ENCODE measurements around the gene REEP5.
A peak's percentile ranks its signal among the peaks of the same experiment; 100 is the strongest.

REEP5 gene

GRCh38 chr5:112849912-112850311 lies 72.1 kb downstream of the REEP5 start:
- no peak overlapping the region for H3K4me3 ChIP-seq (ENCODE audit: low read length)
- H3K9me3 ChIP-seq (ENCODE audit: control insufficient read depth, insufficient read depth, low read length) = no peaks in the 10 kb centered on the region
- no peaks in the 10 kb centered on the region for H3K27me3 ChIP-seq (ENCODE audit: control insufficient read depth, low read length)
- peaks cover 10% of the 10 kb centered on the region for H3F3A ChIP-seq (ENCODE audit: control insufficient read depth, insufficient read depth)
- peaks cover 10% of the 10 kb centered on the region for H3K4me1 ChIP-seq (ENCODE audit: control insufficient read depth, low read length)
- H3K4me2 ChIP-seq (ENCODE audit: low read length) = no peak overlapping the region
- no peaks in the 10 kb centered on the region for H4K20me1 ChIP-seq (ENCODE audit: control insufficient read depth, insufficient read depth, low read depth, low read length)
- H3K9me2 ChIP-seq (replicated peaks; ENCODE audit: control insufficient read depth, low read length) = no peaks in the 10 kb centered on the region
- no peaks in the 10 kb centered on the region for H3K36me3 ChIP-seq (ENCODE audit: control insufficient read depth, low read length)
- TF ChIP-seq, protein P1, sequence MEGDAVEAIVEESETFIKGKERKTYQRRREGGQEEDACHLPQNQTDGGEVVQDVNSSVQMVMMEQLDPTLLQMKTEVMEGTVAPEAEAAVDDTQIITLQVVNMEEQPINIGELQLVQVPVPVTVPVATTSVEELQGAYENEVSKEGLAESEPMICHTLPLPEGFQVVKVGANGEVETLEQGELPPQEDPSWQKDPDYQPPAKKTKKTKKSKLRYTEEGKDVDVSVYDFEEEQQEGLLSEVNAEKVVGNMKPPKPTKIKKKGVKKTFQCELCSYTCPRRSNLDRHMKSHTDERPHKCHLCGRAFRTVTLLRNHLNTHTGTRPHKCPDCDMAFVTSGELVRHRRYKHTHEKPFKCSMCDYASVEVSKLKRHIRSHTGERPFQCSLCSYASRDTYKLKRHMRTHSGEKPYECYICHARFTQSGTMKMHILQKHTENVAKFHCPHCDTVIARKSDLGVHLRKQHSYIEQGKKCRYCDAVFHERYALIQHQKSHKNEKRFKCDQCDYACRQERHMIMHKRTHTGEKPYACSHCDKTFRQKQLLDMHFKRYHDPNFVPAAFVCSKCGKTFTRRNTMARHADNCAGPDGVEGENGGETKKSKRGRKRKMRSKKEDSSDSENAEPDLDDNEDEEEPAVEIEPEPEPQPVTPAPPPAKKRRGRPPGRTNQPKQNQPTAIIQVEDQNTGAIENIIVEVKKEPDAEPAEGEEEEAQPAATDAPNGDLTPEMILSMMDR (IDR thresholded peaks at IDR 0.05; ENCODE audit: low read depth, low read length, poor library complexity, severe bottlenecking) = no peak
- TF ChIP-seq EZH2phosphoT487 (IDR thresholded peaks at IDR 0.05; ENCODE audit: borderline replicate concordance, low read length) = no peak
- H3K79me2 ChIP-seq (ENCODE audit: control insufficient read depth, low read length) = no peaks in the 10 kb centered on the region
- no peak overlapping the region for H3K27ac ChIP-seq (ENCODE audit: low read depth, low read length)

- H4K20me1 ChIP-seq (ENCODE audit: control insufficient read depth, insufficient read depth, low read depth, low read length) = no peaks in the 10 kb centered on the region
- peaks cover 10% of the 10 kb centered on the region for H3F3A ChIP-seq (ENCODE audit: control insufficient read depth, insufficient read depth)
- H3K27me3 ChIP-seq (ENCODE audit: control insufficient read depth, low read length) = no peaks in the 10 kb centered on the region
- H3K79me2 ChIP-seq (ENCODE audit: control insufficient read depth, low read length) = no peaks in the 10 kb centered on the region
- H3K9me3 ChIP-seq (ENCODE audit: control insufficient read depth, insufficient read depth, low read length) = no peaks in the 10 kb centered on the region
- no peak overlapping the region for H3K4me3 ChIP-seq (ENCODE audit: low read length)
- peaks cover 10% of the 10 kb centered on the region for H3K4me1 ChIP-seq (ENCODE audit: control insufficient read depth, low read length)
- H3K4me2 ChIP-seq (ENCODE audit: low read length) = peak overlapping the region; percentile 35
- TF ChIP-seq, protein P1 (IDR thresholded peaks at IDR 0.05; ENCODE audit: low read depth, low read length, poor library complexity, severe bottlenecking) = peak; percentile 64
- TF ChIP-seq EZH2phosphoT487 (IDR thresholded peaks at IDR 0.05; ENCODE audit: borderline replicate concordance, low read length) = no peak
- H3K27ac ChIP-seq (ENCODE audit: low read depth, low read length) = no peak overlapping the region
- H3K9me2 ChIP-seq (replicated peaks; ENCODE audit: control insufficient read depth, low read length) = no peaks in the 10 kb centered on the region
- no peaks in the 10 kb centered on the region for H3K36me3 ChIP-seq (ENCODE audit: control insufficient read depth, low read length)
Measured at GRCh38 chr5:112848116-112848811, 73.8 kb downstream of the REEP5 start.

GRCh38 chr5:112847306-112847705 lies 74.7 kb downstream of the REEP5 start:
- no peaks in the 10 kb centered on the region for H3K9me3 ChIP-seq (ENCODE audit: control insufficient read depth, insufficient read depth, low read length)
- peaks cover 10% of the 10 kb centered on the region for H3F3A ChIP-seq (ENCODE audit: control insufficient read depth, insufficient read depth)
- no peaks in the 10 kb centered on the region for H4K20me1 ChIP-seq (ENCODE audit: control insufficient read depth, insufficient read depth, low read depth, low read length)
- no peak overlapping the region for H3K27ac ChIP-seq (ENCODE audit: low read depth, low read length)
- H3K4me2 ChIP-seq (ENCODE audit: low read length) = no peak overlapping the region
- no peaks in the 10 kb centered on the region for H3K27me3 ChIP-seq (ENCODE audit: control insufficient read depth, low read length)
- H3K4me3 ChIP-seq (ENCODE audit: low read length) = no peak overlapping the region
- no peaks in the 10 kb centered on the region for H3K79me2 ChIP-seq (ENCODE audit: control insufficient read depth, low read length)
- no peak for TF ChIP-seq EZH2phosphoT487 (IDR thresholded peaks at IDR 0.05; ENCODE audit: borderline replicate concordance, low read length)
- TF ChIP-seq, protein P1 (IDR thresholded peaks at IDR 0.05; ENCODE audit: low read depth, low read length, poor library complexity, severe bottlenecking) = no peak
- peaks cover 10% of the 10 kb centered on the region for H3K4me1 ChIP-seq (ENCODE audit: control insufficient read depth, low read length)
- no peaks in the 10 kb centered on the region for H3K9me2 ChIP-seq (replicated peaks; ENCODE audit: control insufficient read depth, low read length)
- H3K36me3 ChIP-seq (ENCODE audit: control insufficient read depth, low read length) = no peaks in the 10 kb centered on the region
